Activated T-cell treated with anti-CD3 and anti-CD28 coated beads for 1 hour (primary cell): ENCODE results near the gene PDE7B.
A peak's percentile ranks its signal among the peaks of the same experiment; 100 is the strongest.
"Not testable (repeated sequence)": the region's sequence is repeated elsewhere in the genome, so short reads cannot be mapped to it uniquely, and the experiment has no call there.

Experiments used
- DNase-seq: peaks from one replicate; pipeline ENCODE4 v3.0.0-alpha.2; 2020; ENCODE audit warnings: low read depth

Gene PDE7B

GRCh38 chr6:136188486-136188885 is 337.0 kb downstream of the PDE7B start:
- DNase-seq = no peak

- DNase-seq = no peak
Observed at GRCh38 chr6:136189104-136189503, 337.6 kb downstream of the PDE7B start.

GRCh38 chr6:136191606-136192312 is 340.3 kb downstream of the PDE7B start:
- no peak for DNase-seq

GRCh38 chr6:136192902-136193301 is 341.4 kb downstream of the PDE7B start:
- DNase-seq = no peak

GRCh38 chr6:136201732-136202131 is 350.2 kb downstream of the PDE7B start:
- no peak for DNase-seq

- DNase-seq = no peak
Observed at GRCh38 chr6:136208783-136209182, 357.3 kb downstream of the PDE7B start.

GRCh38 chr6:136209496-136209895 is 358.0 kb downstream of the PDE7B start:
- DNase-seq = no peak

GRCh38 chr6:136210398-136211165 is 359.1 kb downstream of the PDE7B start:
- DNase-seq = no peak

- no peak for DNase-seq
Observed at GRCh38 chr6:136212608-136213007, 361.1 kb downstream of the PDE7B start.

GRCh38 chr6:136213012-136213539 is 361.6 kb downstream of the PDE7B start:
- DNase-seq = no peak

- DNase-seq = no peak
Observed at GRCh38 chr6:136213853-136214252, 362.4 kb downstream of the PDE7B start.

GRCh38 chr6:136216503-136217401 is 365.3 kb downstream of the PDE7B start:
- DNase-seq = no peak

- DNase-seq = not testable (repeated sequence)
Observed at GRCh38 chr6:136224974-136225373, 373.5 kb downstream of the PDE7B start.

GRCh38 chr6:136225496-136225895 is 374.0 kb downstream of the PDE7B start:
- DNase-seq = no peak

GRCh38 chr6:136226027-136226673 is 374.6 kb downstream of the PDE7B start:
- peak; percentile 39 for DNase-seq

- DNase-seq = no peak
Observed at GRCh38 chr6:136226674-136227377, 375.3 kb downstream of the PDE7B start.

GRCh38 chr6:136228814-136229213 is 377.3 kb downstream of the PDE7B start:
- no peak for DNase-seq

GRCh38 chr6:136230219-136230853 is 378.8 kb downstream of the PDE7B start:
- DNase-seq = no peak

- DNase-seq = no peak
Observed at GRCh38 chr6:136232701-136233100, 381.2 kb downstream of the PDE7B start.

GRCh38 chr6:136235233-136235564 is 383.7 kb downstream of the PDE7B start:
- DNase-seq = no peak
